ENCODE measurements around the gene ASAP2.

The ASAP2 gene

DNA sequence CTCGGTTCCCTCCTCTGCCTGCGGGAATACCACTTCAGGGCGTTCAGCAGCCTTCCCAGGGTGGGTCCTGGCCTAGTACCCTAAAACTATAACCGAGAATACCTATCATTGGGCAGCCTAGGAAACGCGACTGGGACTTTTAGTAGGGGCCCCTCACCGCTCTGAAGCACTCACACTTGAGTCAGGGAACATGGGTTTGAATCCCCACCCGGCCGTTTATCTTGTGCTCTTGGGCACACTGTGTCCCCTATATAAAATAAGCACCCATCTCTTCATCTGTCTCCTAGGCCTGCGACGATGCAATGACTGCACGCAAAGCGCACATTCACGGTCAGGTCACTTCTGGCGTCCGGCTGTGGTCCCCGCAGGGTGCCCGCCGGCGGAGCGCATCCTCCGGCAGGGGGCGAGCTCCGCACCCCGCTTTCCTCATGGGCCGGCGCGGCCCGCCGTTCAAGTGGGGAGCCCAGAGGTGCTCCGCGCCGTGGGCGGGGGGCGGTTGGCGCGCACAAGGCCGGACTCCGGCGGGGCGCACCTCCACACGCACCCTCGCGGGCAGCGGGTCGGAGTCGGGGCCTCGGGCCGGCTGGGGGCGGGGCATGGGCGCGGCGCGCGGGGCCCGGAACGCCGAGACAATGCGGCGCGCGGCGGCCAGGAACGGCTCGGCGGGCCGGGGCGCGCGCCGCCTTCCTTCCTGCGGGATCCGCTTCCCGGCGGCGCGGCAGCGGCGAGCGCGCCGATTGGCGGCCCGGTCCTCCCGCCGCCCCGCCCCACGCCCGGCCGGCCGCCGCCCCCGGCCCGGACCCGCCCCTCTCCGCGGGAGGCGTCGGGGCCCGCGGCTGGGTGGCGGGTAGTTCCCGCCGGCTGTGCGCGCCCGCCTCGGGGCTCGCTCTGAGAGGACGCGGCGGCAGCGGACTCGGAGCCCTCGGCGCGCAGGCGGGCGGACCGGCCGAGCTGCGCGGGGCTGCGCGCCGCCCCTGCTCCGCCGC lies at the start of gene ASAP2:
ASAP2 (plus strand) TSS at position 850 of the 986 bp plus-strand sequence. CDS start 293 bp downstream, outside the sequence.
- peak; percentile 78 for DNase-seq

DNA sequence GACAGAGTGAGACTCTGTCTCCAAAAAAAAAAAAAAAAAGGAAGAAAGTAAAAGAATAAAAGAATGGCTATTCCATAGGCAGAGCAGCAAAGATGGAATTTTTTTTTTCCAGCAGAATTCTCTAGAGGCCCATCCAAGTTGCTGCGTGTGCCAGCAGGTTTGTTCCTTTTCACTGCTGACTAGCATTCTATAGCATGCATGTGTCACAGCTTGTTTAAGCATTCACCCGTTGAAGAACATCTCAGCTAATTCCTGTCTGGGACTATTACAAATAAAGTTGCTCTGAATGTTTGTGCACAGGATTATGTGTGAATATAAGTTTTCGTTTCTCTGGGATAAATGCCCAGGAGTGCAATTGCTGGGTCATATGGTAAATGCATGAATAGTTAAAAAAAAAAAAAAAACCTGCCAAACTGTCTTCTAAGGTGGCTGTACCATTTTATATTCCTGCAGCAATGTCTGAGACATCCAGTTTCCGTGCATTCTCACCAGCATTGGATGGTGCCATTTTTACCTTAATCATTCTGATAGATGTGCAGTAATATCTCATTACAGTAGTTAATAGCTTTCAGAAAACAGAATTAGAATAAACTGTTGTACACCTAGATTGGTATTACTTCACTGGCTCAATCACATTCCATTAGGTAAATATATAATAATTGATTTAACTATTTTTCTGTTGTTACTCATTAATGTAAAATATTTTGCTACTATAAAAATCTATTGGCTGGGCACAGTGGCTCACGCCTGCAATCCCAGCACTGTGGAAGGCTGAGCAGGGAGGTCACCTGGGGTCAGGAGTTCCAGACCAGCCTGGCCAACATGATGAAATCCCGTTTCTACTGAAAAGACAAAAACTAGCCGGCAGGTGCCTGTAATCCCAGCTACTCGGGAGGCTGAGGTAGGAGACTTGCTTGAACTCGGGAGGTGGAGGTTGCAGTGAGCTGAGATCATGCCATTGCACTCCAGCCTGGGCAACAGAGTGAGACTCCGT lies 47.5 kb upstream of the ASAP2 start:
- no peak for DNase-seq

GRCh38 chr2:9160732-9161131 lies 45.9 kb upstream of the ASAP2 start:
- no peak for DNase-seq

DNA sequence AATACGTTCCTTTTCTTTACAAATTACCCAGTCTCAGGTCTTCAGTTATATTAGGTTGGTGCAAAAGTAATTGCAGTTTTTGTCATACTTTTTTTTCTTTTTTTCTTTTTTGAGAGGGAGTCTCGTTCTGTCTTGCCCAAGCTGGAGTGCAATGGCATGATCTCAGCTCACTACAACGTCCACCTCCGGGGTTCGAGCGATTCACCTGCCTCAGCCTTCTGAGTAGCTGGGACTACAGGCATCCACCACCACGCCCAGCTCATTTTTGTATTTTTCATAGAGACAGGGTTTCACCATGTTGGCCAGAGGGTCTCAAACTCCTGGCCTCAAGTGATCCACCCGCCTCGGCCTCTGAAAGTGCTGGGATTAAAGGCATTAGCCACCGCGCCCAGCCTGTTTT lies 43.8 kb upstream of the ASAP2 start:
- no peak for DNase-seq

GRCh38 chr2:9163306-9164111 lies 43.1 kb upstream of the ASAP2 start:
- no peak for DNase-seq

- no peak for DNase-seq
These were observed 42.5 kb upstream of the ASAP2 start for GRCh38 chr2:9164112-9164608.

DNA sequence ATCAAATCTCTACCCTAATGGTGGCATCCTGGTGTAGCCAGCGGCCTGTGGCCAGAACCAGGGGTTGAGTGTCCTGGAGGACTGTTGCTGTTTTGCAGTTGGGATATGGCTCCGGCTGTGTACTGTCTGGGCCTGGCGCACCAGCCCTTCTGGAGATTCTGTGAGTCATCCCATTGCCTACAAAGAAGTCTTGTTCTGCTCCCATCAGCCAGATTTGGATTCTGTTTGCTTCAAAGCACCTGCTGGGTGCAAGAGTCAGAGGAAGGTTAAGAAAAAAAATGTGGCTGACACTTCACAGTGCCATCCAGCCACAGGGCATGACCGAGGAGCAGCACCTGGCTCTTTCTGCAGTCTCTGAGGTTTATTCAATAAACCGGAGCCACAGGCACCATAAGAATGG lies 41.0 kb upstream of the ASAP2 start:
- DNase-seq, result no peak

DNA sequence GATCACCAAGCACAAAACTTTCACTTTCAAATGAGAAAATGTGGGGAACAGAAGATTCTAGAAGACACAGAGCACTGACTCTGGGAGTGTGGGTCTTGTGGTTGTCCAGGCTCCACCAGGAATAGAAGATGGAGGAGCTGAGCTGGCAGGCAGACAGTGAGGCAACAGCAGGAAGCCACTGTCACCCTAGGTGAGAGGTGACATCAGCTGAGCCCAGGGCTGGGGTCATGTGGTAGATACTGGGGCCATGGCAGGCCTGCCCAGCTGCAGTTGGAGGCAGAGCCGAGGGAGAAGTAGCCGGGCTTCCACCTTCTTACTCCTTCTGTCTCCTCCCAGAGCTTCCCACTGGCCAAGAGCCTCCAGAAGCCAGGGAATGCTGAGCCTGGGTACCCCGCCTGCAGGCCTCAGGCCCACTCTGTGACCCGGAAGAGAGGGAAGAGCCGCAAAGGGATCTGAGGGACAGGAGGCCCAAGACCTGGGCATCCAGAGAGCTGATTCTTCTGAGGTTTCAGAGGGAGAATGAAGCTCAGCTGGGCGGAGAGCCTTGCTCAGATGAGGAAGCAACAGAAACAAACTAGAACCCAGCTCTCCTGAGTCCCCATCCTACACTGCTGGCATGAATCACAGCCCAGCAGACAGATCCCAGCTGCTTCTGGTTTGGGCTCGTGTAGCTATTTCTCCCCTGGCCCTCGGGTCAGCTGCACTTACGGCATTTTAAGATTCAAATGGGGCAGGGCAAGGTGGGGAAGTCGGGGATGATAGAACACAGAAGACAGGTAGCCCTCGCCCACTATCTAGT lies 39.8 kb upstream of the ASAP2 start:
- no peak for DNase-seq

DNA sequence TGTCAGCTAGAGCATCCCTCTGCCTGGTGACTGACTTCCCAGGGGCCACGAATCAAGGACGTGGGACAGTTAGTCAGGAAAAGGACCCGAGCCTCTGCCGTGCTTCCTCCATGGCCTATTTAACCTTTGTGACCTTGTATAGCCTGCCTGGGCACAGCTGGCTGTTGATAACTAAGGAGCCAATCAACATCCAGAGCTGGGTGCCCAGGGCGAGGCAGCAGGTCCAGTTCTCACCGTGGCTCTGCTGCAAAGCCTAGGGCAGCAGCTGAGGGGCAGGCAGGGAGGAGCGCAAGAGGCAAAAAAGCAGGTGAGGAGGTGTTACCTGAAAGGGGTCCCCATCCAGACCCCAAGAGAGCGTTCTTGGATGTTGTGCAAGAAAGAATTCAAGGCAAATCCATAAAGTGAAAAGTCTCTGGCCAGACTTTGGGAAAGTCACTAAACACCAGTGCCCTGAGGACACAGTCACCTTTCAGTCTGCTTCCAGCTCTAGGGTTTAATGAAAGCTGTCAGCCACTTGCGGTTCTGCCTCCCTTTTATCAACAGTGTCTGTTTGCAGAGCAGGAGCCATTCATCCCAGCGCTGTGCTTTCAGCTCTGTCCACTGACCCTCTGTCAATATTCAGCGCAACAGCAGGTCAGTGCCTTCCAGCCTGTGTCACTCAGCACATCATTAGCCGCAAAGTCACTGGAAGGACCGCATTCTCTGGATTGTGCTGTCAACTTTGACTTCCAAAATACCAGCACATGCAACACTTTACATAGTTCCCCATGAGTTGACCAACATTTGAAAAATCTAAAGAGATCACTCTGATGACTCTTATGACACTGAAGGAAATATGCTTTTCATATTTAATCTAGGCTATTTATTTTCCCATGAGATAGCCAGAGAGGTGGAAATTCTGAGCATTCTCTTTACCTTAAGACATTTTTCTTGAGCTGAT lies 38.6 kb upstream of the ASAP2 start:
- DNase-seq, result no peak

DNA sequence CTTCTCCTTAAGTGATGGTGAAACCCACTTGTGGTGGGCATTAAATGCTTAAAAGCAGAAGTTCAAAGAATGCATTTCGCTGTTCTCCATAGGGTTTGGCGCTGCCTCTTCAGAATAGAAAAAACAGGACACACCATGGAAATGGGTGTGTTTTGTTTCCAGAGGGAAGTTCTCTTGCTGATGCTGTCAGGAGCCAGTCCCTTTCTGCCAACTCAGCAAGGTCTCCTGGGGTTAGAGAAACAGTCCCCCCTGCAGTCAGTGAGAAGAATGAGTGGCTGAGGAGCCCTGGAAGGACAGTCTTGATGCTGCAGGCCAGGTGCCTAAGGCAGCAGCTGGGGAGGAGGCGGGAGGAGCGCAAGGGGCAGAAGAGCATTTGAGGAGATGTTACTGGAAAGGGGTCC lies 37.8 kb upstream of the ASAP2 start:
- DNase-seq, result no peak

GRCh38 chr2:9169349-9170107 lies 37.1 kb upstream of the ASAP2 start:
- DNase-seq, result no peak

DNA sequence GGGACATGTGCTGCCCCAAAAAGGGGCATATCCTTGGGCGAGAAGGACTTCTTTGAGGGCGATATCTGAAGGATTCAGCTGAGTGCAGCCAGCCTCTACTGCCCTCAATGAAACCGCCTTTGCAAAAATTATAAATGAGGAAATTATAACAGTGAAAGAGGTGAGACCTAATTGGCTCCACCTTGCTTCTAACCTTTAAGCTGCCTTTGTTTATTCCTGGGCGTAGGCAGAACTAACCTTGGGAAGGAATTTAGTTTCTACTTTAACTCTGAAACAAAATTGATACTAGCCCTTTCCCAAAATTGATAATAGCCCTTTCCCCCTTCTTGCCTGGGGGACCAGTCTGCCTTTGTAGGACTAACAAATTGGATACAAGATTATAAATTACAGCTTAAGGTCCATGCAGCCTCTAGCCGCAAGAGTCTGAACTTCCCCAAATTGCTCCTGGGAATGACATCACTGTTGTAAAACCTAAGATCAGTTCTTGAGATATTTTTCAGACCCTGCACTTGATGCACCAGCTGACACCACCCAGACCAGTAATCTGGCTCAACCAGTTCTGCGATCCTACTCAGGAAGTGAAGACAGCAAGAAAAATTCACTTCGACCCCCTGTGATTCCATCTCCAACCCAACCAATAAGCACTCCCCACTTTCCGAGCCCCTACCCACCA lies 36.0 kb upstream of the ASAP2 start:
- no peak for DNase-seq

- no peak for DNase-seq
These were observed 31.7 kb upstream of the ASAP2 start for GRCh38 chr2:9174771-9175437.

GRCh38 chr2:9178110-9178903 lies 28.3 kb upstream of the ASAP2 start:
- DNase-seq, result no peak

DNA sequence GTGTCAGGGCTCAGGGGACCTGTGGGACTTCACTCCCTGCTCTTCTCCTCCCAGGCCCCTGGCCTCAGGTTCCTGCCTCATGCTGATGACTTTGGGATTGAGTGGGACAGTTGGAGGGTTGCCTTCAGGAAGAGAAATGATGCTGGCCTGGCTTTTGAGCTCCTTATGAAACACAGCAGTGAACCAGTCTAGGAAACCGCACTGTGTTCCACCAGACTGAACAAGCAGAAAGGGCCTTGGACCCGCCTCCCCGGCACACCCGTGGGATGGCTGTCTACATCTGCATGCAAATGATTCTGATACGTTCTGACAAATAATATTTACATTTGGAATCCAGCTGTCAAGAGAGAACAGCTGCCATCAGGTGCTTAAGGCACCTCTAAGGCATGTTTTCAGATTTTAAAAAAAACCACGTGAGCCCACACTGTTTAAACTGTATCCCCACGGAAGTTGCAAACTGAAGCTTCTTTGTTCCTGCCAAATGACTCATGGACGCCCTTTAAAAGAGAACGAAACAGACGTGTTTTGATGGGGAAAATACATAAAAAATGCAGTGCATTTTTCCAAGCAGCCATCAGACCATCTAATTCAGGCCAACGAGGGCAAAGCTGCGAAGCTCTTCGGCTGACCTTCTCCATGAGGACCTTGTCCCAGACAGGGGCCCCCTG lies 27.6 kb upstream of the ASAP2 start:
- DNase-seq, result no peak

DNA sequence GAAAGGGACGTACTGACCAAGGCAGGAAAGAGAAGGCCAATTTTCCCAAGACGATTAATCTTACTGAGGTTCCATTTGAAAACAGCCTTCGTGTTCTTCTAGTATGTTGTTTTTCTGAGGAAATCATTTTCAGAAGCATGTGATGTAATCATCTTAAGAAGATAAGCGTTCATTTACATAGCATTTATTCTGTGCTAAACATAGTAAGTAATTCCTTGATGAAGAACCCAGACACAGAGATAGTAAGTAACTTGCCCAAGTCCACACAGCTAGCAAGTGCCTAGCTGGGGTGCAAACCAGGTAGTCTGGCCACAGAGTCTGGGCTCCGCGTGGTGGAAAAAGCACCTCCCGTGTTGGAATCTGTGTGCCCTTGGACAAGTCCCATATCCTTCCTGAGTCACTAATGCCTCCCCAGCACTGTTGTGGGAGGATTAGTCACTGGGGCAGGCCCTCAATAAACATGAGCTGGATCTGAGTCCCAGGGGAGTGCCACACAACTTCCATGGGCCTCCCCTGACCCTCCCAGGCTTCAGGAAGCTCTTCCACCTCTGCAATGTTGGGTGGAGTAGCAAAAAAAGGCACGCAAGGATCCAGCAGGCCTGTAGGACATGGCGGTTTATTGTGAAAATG lies 26.9 kb upstream of the ASAP2 start:
- DNase-seq, result no peak
